GM21737 (cell line): Measurements from ENCODE around the gene HERC2.

Source experiments
- ATAC-seq: cut with Tn5 transposase; IDR thresholded peaks from one replicate; pipeline ENCODE4 v1.9.1; 2021; ENCODE audit warnings: mild to moderate bottlenecking, moderate library complexity; ENCODE audit not compliant: unreplicated experiment

HERC2 gene

GRCh38 chr15:28068930-28069329 is 253.0 kb downstream of the HERC2 start:
- ATAC-seq = no peak

GRCh38 chr15:28066231-28066630 is 255.7 kb downstream of the HERC2 start:
- ATAC-seq = no peak
